ENCODE measurements around the gene PLOD3. TPM values are rescaled to one million over a fixed set of nuclear protein-coding genes. Genes with fewer than 3 reads are reported as not detected.

Gene PLOD3
- total and polyA plus RNA-seq, 2 donors from 2014 or later: 53.5 to 78.8 TPM

GRCh38 chr7:101164071-101164840, 53.1 kb downstream of the PLOD3 start:
- FAIRE-seq: no peak
- peaks cover 0 to 3% (median 0%) of the 10 kb centered on the region in 3 donors for H3K36me3 ChIP-seq (ENCODE audit: control insufficient read depth in 2 of 3, insufficient read depth in 3 of 3, low read length in 3 of 3)
- TF ChIP-seq, protein P1, sequence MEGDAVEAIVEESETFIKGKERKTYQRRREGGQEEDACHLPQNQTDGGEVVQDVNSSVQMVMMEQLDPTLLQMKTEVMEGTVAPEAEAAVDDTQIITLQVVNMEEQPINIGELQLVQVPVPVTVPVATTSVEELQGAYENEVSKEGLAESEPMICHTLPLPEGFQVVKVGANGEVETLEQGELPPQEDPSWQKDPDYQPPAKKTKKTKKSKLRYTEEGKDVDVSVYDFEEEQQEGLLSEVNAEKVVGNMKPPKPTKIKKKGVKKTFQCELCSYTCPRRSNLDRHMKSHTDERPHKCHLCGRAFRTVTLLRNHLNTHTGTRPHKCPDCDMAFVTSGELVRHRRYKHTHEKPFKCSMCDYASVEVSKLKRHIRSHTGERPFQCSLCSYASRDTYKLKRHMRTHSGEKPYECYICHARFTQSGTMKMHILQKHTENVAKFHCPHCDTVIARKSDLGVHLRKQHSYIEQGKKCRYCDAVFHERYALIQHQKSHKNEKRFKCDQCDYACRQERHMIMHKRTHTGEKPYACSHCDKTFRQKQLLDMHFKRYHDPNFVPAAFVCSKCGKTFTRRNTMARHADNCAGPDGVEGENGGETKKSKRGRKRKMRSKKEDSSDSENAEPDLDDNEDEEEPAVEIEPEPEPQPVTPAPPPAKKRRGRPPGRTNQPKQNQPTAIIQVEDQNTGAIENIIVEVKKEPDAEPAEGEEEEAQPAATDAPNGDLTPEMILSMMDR (IDR thresholded peaks at IDR 0.05; ENCODE audit: borderline replicate concordance, extremely low read depth, insufficient read depth): no peak
- peaks cover 36% of the 10 kb centered on the region for H3K27me3 ChIP-seq (ENCODE audit: control insufficient read depth, insufficient read depth, low read length)
- intact Hi-C loops (cut with DNase I): no loop called here
- no peak overlapping the region for H3K27ac ChIP-seq (ENCODE audit: low read depth in 2 of 2, low read length in 2 of 2)
- DNase-seq: peak in 4 of 5 donors; percentile 71 to 84 (median 76)
- H3K9ac ChIP-seq (ENCODE audit: low read length in 3 of 3): no peak overlapping the region
- no peaks in the 10 kb centered on the region for H3K9me3 ChIP-seq (ENCODE audit: control insufficient read depth in 2 of 3, insufficient read depth in 1 of 3, low read length in 3 of 3)
- H3K4me1 ChIP-seq (ENCODE audit: control insufficient read depth in 2 of 3, insufficient read depth in 2 of 3, low read depth in 1 of 3, low read length in 3 of 3): peaks cover 0 to 27% (median 5%) of the 10 kb centered on the region in 3 donors
- no peak overlapping the region for H3K4me3 ChIP-seq (ENCODE audit: low read length in 3 of 3)

DNA sequence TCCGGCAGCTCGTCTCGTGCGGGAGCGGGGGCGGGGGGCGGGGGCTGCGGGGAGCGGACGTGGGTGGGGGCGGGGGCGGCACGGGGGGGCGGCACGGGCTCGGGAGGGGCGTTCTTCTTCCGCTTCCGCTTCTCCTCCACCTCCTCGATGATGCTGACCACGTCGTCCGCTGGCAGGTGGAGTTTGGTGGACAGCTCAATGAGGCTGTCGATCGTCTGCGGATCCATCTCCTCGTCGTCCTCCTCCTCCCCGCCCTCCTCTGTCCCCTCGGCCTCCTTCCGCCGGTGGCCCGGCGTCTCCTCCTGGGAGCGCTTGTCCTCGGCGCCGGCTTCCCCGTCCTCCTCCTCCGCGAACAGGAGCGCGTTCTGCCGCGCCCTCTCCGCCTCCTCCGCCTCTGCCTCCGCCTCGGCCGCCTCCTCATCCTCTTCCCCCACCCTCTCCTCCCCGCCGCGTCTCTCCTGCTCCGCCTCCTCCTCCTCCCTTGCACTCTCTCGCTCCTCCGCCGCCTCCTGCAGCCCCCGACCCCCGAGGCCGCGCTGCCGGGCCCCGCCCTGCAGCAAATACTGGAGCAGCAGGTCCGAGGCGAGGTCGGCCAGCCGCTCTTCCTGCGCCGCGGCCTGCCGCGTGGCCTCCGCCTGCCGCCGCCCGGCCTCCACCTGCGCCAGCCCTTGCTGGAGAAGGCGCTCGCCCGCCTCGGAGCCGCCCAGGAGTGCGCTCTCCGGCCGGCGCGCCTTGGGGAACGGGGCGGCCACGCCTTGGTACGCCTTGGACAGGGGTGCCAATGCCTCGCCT, 53.9 kb downstream of the PLOD3 start:
- DNase-seq (peak in 3 of 5 donors; percentile 44 to 79 (median 79)), FAIRE-seq (no peak)
- peaks cover 0 to 30% (median 5%) of the 10 kb centered on the region in 3 donors for H3K4me1 ChIP-seq (ENCODE audit: control insufficient read depth in 2 of 3, insufficient read depth in 2 of 3, low read depth in 1 of 3, low read length in 3 of 3)
- H3K36me3 ChIP-seq (ENCODE audit: control insufficient read depth in 2 of 3, insufficient read depth in 3 of 3, low read length in 3 of 3): peaks cover 0 to 4% (median 3%) of the 10 kb centered on the region in 3 donors
- no peak overlapping the region for H3K27ac ChIP-seq (ENCODE audit: low read depth in 2 of 2, low read length in 2 of 2)
- no peak overlapping the region for H3K9ac ChIP-seq (ENCODE audit: low read length in 3 of 3)
- TF ChIP-seq, protein P1 (IDR thresholded peaks at IDR 0.05; ENCODE audit: borderline replicate concordance, extremely low read depth, insufficient read depth): no peak
- peak overlapping the region in 1 of 3 donors; percentile 24 for H3K4me3 ChIP-seq (ENCODE audit: low read length in 3 of 3)
- H3K27me3 ChIP-seq (ENCODE audit: control insufficient read depth, insufficient read depth, low read length): peaks cover 32% of the 10 kb centered on the region
- no peaks in the 10 kb centered on the region for H3K9me3 ChIP-seq (ENCODE audit: control insufficient read depth in 2 of 3, insufficient read depth in 1 of 3, low read length in 3 of 3)
- intact Hi-C loops (cut with DNase I): no loop called here

DNA sequence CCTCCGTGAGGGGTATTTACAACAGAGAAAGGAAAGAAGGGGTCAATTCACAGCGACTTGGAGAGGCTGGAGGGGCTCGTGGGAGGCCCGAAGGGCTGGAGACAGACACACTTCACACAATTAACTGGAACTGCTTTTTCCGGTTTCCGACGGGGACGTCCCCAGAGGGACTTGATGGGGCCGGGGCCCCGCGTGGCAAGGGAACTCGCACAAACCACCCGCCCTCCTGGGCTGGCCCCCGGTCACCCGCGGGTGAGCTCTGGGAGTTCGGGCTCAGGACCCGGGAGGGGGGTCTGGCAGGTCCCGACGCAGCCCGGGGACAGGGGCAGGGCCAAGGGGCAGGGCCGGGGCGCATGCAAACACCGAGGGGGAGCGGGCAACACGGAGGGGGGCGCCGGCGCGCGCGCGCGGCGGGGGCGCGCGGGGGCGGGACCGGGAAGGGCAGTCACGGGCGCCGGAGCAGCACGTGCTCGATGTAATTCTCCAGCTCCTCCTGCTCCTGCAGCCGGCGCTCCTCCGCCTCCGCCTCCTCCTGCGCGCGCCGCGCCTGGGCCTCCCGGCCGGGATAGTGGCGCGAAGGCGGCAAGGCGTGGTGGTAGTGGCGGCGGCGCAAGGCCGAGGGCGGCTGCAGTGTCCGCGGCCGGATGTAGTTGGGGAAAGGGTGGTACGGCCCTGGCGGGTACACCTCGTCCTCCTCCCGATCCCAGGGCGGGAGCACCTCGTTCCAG, 54.7 kb downstream of the PLOD3 start:
- H3K4me1 ChIP-seq (ENCODE audit: control insufficient read depth in 2 of 3, insufficient read depth in 2 of 3, low read depth in 1 of 3, low read length in 3 of 3): peaks cover 0 to 30% (median 5%) of the 10 kb centered on the region in 3 donors
- TF ChIP-seq, protein P1 (IDR thresholded peaks at IDR 0.05; ENCODE audit: borderline replicate concordance, extremely low read depth, insufficient read depth): no peak
- no peak overlapping the region for H3K27ac ChIP-seq (ENCODE audit: low read depth in 2 of 2, low read length in 2 of 2)
- intact Hi-C loops (cut with DNase I): no loop called here
- DNase-seq (peak in 4 of 5 donors; percentile 70 to 84 (median 82)), FAIRE-seq (no peak)
- peaks cover 0 to 4% (median 3%) of the 10 kb centered on the region in 3 donors for H3K36me3 ChIP-seq (ENCODE audit: control insufficient read depth in 2 of 3, insufficient read depth in 3 of 3, low read length in 3 of 3)
- peaks cover 26% of the 10 kb centered on the region for H3K27me3 ChIP-seq (ENCODE audit: control insufficient read depth, insufficient read depth, low read length)
- no peaks in the 10 kb centered on the region for H3K9me3 ChIP-seq (ENCODE audit: control insufficient read depth in 2 of 3, insufficient read depth in 1 of 3, low read length in 3 of 3)
- H3K9ac ChIP-seq (ENCODE audit: low read length in 3 of 3): no peak overlapping the region
- no peak overlapping the region for H3K4me3 ChIP-seq (ENCODE audit: low read length in 3 of 3)
